ENCODE results near the gene COPB2. TPM values are rescaled to one million over a fixed set of nuclear protein-coding genes. Genes with fewer than 3 reads are reported as not detected.

Gene COPB2
- total and polyA plus RNA-seq, 2 of the 8 experiments (the other 6 are each of a cell fraction or from before 2014, with no cell fraction given): 40.3 to 119 TPM

GRCh38 chr3:139320551-139321309 is 68.7 kb downstream of the COPB2 start (continued):
- TF ChIP-seq ATF2 (IDR thresholded peaks at IDR 0.05; ENCODE audit: low read length) (no peak), NRF1 (IDR thresholded peaks at IDR 0.05; ENCODE audit: low read depth, low read length) (no peak), TBP (IDR thresholded peaks at IDR 0.05; ENCODE audit: low read depth, low read length) (no peak), BCL11A (IDR thresholded peaks at IDR 0.05; ENCODE audit: low read depth in 2 of 2, low read length in 2 of 2) (no peak), SRF (IDR thresholded peaks at IDR 0.05; ENCODE audit: low read depth, low read length) (no peak), CBX8 (IDR thresholded peaks at IDR 0.05; ENCODE audit: borderline replicate concordance, low read depth, low read length) (no peak), ATF3 (IDR thresholded peaks at IDR 0.05; ENCODE audit: insufficient read depth, low read depth, low read length) (no peak)

Data from H1 (cell line).